Peyer's patch (tissue), 4 donors: Measurements from ENCODE around the gene MPPED2. TPM values are rescaled to one million over a fixed set of nuclear protein-coding genes. Genes with fewer than 3 reads are reported as not detected.

ENCODE experiments used
- DNase-seq, 3 donors: peaks; one replicate each; pipeline ENCODE4 v3.0.0-alpha.2; 2017 to 2019
- H3K27ac ChIP-seq, 4 donors: fragments of 200-600 bp; sonication (generic); one replicate each; pipeline ENCODE4 v1.5.1; 2016 to 2019
- H3K27me3 ChIP-seq, 2 donors: fragments of 200-600 bp; sonication (generic); one replicate each; pipeline ENCODE4 v1.5.1; 2019
- H3K36me3 ChIP-seq, 3 donors: fragments of 200-600 bp; sonication (generic); one replicate each; pipeline ENCODE4 v1.5.1; 2016 to 2019
- H3K4me1 ChIP-seq, 4 donors: fragments of 200-600 bp; sonication (generic); one replicate each; pipeline ENCODE4 v1.5.1; 2016 to 2019
- H3K4me3 ChIP-seq, 4 donors: fragments of 200-600 bp; sonication (generic); 1 replicate in 3 of 4; 2 replicates in 1 of 4; pipeline ENCODE4 v1.5.1; 2016 to 2019; ENCODE audit warnings: mild to moderate bottlenecking in 1 of 4
- H3K9me3 ChIP-seq, 4 donors: fragments of 200-600 bp; sonication (generic); one replicate each; pipeline ENCODE4 v1.5.1; 2016 to 2019; ENCODE audit warnings: mild to moderate bottlenecking in 1 of 4
- POLR2A ChIP-seq, 2 donors: fragments of 450-650 bp; IDR thresholded peaks; one replicate each; pipeline ENCODE4 v1.5.1; 2017; ENCODE audit warnings: antibody characterized with exemption in 2 of 2, mild to moderate bottlenecking in 2 of 2, moderate library complexity in 2 of 2
- total RNA-seq, 4 donors: library from RNA; depleted of rRNA; stranded (reverse); fragments of >200 nt; gene quantifications; one replicate each; pipeline ENCODE4 v1.1.0, GENCODE V29; 2016
- TF ChIP-seq, protein P1 (sequence below), 6 experiments: fragments of 450-650 bp in 4 of 6; fragments of 200-600 bp in 2 of 6; sonication (generic) in 1 of 6; IDR thresholded peaks; one replicate each; pipeline ENCODE4 v1.5.1; 2017 to 2019; ENCODE audit warnings: antibody characterized with exemption in 6 of 6, mild to moderate bottlenecking in 3 of 6, moderate library complexity in 1 of 6

MPPED2 gene
- total RNA-seq, 4 donors from 2014 or later, result 1.5 TPM; not detected in 3

GRCh38 chr11:30474151-30474954 is 111.8 kb downstream of the MPPED2 start:
- no peaks in the 10 kb centered on the region for H3K4me1 ChIP-seq
- no peaks in the 10 kb centered on the region for H3K36me3 ChIP-seq
- no peaks in the 10 kb centered on the region for H3K9me3 ChIP-seq
- H3K4me3 ChIP-seq, result no peak overlapping the region
- H3K27ac ChIP-seq, result no peak overlapping the region
- TF ChIP-seq, protein P1, sequence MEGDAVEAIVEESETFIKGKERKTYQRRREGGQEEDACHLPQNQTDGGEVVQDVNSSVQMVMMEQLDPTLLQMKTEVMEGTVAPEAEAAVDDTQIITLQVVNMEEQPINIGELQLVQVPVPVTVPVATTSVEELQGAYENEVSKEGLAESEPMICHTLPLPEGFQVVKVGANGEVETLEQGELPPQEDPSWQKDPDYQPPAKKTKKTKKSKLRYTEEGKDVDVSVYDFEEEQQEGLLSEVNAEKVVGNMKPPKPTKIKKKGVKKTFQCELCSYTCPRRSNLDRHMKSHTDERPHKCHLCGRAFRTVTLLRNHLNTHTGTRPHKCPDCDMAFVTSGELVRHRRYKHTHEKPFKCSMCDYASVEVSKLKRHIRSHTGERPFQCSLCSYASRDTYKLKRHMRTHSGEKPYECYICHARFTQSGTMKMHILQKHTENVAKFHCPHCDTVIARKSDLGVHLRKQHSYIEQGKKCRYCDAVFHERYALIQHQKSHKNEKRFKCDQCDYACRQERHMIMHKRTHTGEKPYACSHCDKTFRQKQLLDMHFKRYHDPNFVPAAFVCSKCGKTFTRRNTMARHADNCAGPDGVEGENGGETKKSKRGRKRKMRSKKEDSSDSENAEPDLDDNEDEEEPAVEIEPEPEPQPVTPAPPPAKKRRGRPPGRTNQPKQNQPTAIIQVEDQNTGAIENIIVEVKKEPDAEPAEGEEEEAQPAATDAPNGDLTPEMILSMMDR (IDR thresholded peaks at IDR 0.05), result no peak
- no peak for TF ChIP-seq POLR2A (IDR thresholded peaks at IDR 0.05)
- H3K27me3 ChIP-seq, result no peaks in the 10 kb centered on the region
- DNase-seq, result no peak

GRCh38 chr11:30471244-30471643 is 114.9 kb downstream of the MPPED2 start:
- Histone ChIP-seq H3K27me3 (no peaks in the 10 kb centered on the region), H3K4me1 (no peaks in the 10 kb centered on the region), H3K27ac (no peak overlapping the region), H3K9me3 (no peaks in the 10 kb centered on the region), H3K36me3 (no peaks in the 10 kb centered on the region), H3K4me3 (no peak overlapping the region)
- no peak for TF ChIP-seq POLR2A (IDR thresholded peaks at IDR 0.05)
- TF ChIP-seq, protein P1 (IDR thresholded peaks at IDR 0.05), result no peak
- no peak for DNase-seq

GRCh38 chr11:30468881-30469280 is 117.3 kb downstream of the MPPED2 start:
- H3K27ac ChIP-seq, result no peak overlapping the region
- no peaks in the 10 kb centered on the region for H3K4me1 ChIP-seq
- no peaks in the 10 kb centered on the region for H3K36me3 ChIP-seq
- H3K27me3 ChIP-seq, result no peaks in the 10 kb centered on the region
- H3K9me3 ChIP-seq, result no peaks in the 10 kb centered on the region
- no peak for DNase-seq
- no peak for TF ChIP-seq POLR2A (IDR thresholded peaks at IDR 0.05)
- TF ChIP-seq, protein P1 (IDR thresholded peaks at IDR 0.05), result no peak
- no peak overlapping the region for H3K4me3 ChIP-seq

DNA sequence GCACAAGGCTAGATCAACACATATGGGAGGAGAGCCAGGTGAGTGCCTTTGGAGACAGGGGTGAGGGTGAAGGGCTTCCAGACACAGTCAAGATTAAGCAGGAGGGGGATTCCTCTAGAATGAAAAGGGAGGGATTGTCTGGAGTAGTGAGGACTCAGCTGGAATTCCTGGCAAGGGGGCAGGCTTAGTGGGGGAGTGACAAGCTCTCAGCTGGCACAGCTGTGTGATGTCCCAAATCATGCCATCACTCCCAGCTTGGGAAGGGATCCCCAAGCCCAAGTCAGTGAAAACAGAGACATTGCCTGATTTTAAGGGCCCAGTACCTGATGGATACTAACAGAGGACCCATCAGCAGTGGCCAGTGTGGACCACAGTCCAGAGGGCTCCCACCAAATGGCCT is 119.0 kb downstream of the MPPED2 start:
- TF ChIP-seq, protein P1 (IDR thresholded peaks at IDR 0.05), result no peak
- TF ChIP-seq POLR2A (IDR thresholded peaks at IDR 0.05), result no peak
- H3K4me3 ChIP-seq, result no peak overlapping the region
- no peak overlapping the region for H3K27ac ChIP-seq
- H3K9me3 ChIP-seq, result no peaks in the 10 kb centered on the region
- H3K36me3 ChIP-seq, result no peaks in the 10 kb centered on the region
- no peak for DNase-seq
- H3K4me1 ChIP-seq, result no peaks in the 10 kb centered on the region
- H3K27me3 ChIP-seq, result no peaks in the 10 kb centered on the region

DNA sequence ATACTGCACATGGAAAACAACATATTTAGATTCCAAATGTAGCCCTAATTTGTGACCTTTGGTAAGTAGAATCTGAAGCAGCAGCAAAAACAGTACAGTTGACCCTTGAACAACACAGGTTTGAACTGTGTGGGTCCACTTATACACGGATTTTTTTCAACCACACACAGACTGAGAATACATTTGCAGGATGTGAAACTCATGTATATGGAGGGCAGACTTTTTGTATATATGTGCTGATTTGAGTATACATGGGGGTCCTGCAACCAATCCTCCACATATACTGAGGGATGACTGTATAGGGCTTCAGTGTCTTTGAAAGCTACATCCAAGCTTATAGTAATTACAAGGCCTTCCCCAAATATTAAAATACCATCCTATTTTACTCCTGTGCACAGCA is 120.5 kb downstream of the MPPED2 start:
- Histone ChIP-seq H3K27me3 (no peaks in the 10 kb centered on the region), H3K4me3 (no peak overlapping the region), H3K9me3 (no peaks in the 10 kb centered on the region), H3K27ac (no peak overlapping the region), H3K4me1 (no peaks in the 10 kb centered on the region), H3K36me3 (no peaks in the 10 kb centered on the region)
- DNase-seq, result no peak
- TF ChIP-seq POLR2A (IDR thresholded peaks at IDR 0.05), result no peak
- TF ChIP-seq, protein P1 (IDR thresholded peaks at IDR 0.05), result no peak
